ENCODE results near the gene BBS4.

Gene BBS4

DNA sequence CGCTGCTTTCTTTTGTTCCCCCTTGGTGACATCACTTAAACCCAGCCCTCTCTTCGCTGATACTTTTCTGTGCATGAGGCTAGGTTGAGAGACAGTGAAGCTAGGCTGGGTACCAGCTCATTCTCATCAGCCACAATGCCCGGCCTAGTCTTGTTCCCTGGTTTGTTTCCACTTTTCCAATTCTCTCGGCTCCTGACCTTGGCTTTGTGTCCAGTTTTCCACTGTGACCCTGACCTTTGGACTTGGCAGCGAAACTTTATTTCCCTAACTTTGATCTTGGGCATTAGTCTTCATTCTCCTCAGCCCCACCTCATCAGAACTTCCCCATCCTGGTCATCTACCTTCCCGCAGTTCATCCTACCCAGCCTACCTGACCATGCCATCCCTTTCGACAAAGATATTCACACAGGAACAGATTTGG lies 98.5 kb downstream of the BBS4 start:
- H3K4me3 ChIP-seq (ENCODE audit: low read length), result peak overlapping the region; percentile 77
- TF ChIP-seq CTCF (conservative IDR thresholded peaks at IDR 0.05; ENCODE audit: low read depth, low read length), result no peak
- no peak for DNase-seq (ENCODE audit: low read depth)

GRCh38 chr15:72785432-72785831 lies 99.4 kb downstream of the BBS4 start:
- H3K4me3 ChIP-seq (ENCODE audit: low read length), result no peak overlapping the region
- no peak for TF ChIP-seq CTCF (conservative IDR thresholded peaks at IDR 0.05; ENCODE audit: low read depth, low read length)
- DNase-seq (ENCODE audit: low read depth), result no peak

- no peak overlapping the region for H3K4me3 ChIP-seq (ENCODE audit: low read length)
- DNase-seq (ENCODE audit: low read depth), result no peak
- no peak for TF ChIP-seq CTCF (conservative IDR thresholded peaks at IDR 0.05; ENCODE audit: low read depth, low read length)
Measured at GRCh38 chr15:72785841-72786240, 99.8 kb downstream of the BBS4 start.

DNA sequence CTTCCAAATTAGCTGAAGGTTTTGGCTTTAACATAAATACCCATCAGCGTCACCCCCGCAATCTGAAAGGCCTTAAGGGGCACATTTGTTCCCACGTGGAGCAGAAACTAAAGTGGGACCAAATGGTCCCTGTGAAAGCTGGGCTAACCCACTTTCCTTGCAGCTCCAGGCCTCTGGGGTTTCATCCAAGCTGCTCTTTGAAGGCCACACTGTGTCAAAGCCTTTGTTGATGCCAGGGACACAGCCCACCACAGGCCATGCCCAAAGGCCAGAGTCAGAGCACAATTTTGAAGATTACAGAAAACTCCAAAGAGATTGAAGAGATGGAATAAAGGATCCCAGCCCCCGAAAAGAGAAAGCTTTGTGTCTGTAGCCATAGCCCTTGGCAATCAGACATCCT lies 100.2 kb downstream of the BBS4 start:
- H3K4me3 ChIP-seq (ENCODE audit: low read length), result no peak overlapping the region
- TF ChIP-seq CTCF (conservative IDR thresholded peaks at IDR 0.05; ENCODE audit: low read depth, low read length), result no peak
- DNase-seq (ENCODE audit: low read depth), result no peak

DNA sequence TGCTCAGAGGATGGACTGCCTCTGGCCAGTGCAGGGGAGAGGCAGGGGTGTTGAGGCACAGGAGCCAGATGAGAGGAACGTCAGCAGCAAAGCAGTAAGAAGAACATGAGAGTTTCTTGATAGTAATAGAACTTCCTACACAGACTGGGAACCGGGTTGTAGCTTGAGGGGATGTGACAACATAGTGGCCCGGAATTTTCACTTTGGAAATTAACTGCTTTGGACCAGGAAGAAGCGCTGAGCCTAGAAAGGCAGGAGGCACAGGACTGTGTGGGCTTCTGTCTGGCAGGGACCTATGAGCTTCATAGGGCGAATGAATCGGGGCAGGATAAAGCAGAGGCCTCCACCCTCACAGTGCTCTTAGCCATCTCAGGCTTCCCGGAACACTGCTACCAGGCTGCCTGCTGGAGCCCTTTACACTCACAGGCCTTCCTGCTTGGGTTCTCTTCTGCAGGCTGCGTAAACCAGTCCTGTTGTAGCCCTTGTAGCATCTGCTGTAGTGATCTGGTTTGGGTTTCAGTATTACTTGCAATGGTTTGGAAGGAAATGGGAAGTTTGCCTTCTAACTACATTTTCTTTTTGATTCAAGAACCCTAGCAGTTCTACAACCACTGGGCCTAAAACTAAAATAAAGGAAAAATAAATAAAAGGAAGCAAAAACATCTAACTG lies 100.8 kb downstream of the BBS4 start:
- no peak for DNase-seq (ENCODE audit: low read depth)
- no peak for TF ChIP-seq CTCF (conservative IDR thresholded peaks at IDR 0.05; ENCODE audit: low read depth, low read length)
- no peak overlapping the region for H3K4me3 ChIP-seq (ENCODE audit: low read length)

- TF ChIP-seq CTCF (conservative IDR thresholded peaks at IDR 0.05; ENCODE audit: low read depth, low read length), result no peak
- no peak for DNase-seq (ENCODE audit: low read depth)
- no peak overlapping the region for H3K4me3 ChIP-seq (ENCODE audit: low read length)
Measured at GRCh38 chr15:72787526-72787925, 101.5 kb downstream of the BBS4 start.
